Peyer's patch (tissue), 4 donors: ENCODE measurements around the gene MAP2K2. TPM values are rescaled to one million over a fixed set of nuclear protein-coding genes. Genes with fewer than 3 reads are reported as not detected.

Experiments used
- DNase-seq, 3 donors: peaks; one replicate each; pipeline ENCODE4 v3.0.0-alpha.2; 2017 to 2019
- H3K27ac ChIP-seq, 4 donors: fragments of 200-600 bp; sonication (generic); one replicate each; pipeline ENCODE4 v1.5.1; 2016 to 2019
- H3K27me3 ChIP-seq, 2 donors: fragments of 200-600 bp; sonication (generic); one replicate each; pipeline ENCODE4 v1.5.1; 2019
- H3K36me3 ChIP-seq, 3 donors: fragments of 200-600 bp; sonication (generic); one replicate each; pipeline ENCODE4 v1.5.1; 2016 to 2019
- H3K4me1 ChIP-seq, 4 donors: fragments of 200-600 bp; sonication (generic); one replicate each; pipeline ENCODE4 v1.5.1; 2016 to 2019
- H3K4me3 ChIP-seq, 4 donors: fragments of 200-600 bp; sonication (generic); 1 replicate in 3 of 4; 2 replicates in 1 of 4; pipeline ENCODE4 v1.5.1; 2016 to 2019; ENCODE audit warnings: mild to moderate bottlenecking in 1 of 4
- H3K9me3 ChIP-seq, 4 donors: fragments of 200-600 bp; sonication (generic); one replicate each; pipeline ENCODE4 v1.5.1; 2016 to 2019; ENCODE audit warnings: mild to moderate bottlenecking in 1 of 4
- POLR2A ChIP-seq, 2 donors: fragments of 450-650 bp; IDR thresholded peaks; one replicate each; pipeline ENCODE4 v1.5.1; 2017; ENCODE audit warnings: antibody characterized with exemption in 2 of 2, mild to moderate bottlenecking in 2 of 2, moderate library complexity in 2 of 2
- total RNA-seq, 4 donors: library from RNA; depleted of rRNA; stranded (reverse); fragments of >200 nt; gene quantifications; one replicate each; pipeline ENCODE4 v1.1.0, GENCODE V29; 2016
- TF ChIP-seq, protein P1 (sequence below), 6 experiments: fragments of 450-650 bp in 4 of 6; fragments of 200-600 bp in 2 of 6; sonication (generic) in 1 of 6; IDR thresholded peaks; one replicate each; pipeline ENCODE4 v1.5.1; 2017 to 2019; ENCODE audit warnings: antibody characterized with exemption in 6 of 6, mild to moderate bottlenecking in 3 of 6, moderate library complexity in 1 of 6

Gene MAP2K2
- total RNA-seq, 4 donors from 2014 or later = 168 to 283 (median 220) TPM

DNA sequence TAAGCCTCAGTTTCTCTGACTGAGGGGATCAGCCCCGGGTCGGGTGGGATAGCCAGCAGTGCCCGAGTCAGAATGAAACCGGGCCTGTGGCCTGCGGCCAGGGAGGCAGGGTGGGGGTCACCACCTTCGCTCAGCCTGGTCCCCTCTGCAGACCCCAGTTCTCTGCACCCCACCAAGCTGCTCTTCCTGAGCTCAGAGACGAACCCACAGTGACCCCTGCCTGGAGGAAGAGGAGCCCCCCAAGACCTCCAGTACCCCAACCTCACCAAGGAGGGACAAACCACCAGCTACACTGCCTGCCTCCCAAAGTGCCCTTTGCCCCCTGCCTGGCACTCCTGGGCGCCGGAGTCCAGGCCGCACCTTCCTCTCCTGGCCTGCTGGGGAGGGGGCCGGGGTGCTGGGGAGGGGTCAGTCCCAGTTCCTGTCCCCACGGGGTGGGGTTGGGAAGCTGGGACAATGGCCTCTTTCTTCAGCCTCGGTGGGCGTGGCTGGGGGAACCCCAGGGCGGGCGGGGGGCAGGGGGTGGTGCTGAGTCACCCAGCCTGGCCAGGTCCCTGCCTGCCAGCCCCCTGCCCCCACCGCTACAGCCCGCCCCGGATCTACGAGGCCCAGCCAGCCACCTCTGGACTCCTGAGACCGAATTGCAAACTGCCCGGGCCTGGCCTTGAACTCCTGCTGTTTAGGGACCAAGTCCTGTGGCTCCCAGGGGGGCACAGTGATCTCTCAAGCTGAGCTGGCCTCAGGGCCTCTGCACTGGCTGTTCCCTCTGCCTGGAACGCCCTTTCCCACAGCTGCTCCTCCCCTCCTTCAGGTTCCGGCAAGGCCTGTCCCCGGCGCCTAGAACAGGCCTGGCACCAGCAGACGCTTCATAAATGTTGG lies 71.6 kb downstream of the MAP2K2 start:
- TF ChIP-seq POLR2A (IDR thresholded peaks at IDR 0.05) = peak in 1 of 2 donors; percentile 55
- TF ChIP-seq, protein P1, sequence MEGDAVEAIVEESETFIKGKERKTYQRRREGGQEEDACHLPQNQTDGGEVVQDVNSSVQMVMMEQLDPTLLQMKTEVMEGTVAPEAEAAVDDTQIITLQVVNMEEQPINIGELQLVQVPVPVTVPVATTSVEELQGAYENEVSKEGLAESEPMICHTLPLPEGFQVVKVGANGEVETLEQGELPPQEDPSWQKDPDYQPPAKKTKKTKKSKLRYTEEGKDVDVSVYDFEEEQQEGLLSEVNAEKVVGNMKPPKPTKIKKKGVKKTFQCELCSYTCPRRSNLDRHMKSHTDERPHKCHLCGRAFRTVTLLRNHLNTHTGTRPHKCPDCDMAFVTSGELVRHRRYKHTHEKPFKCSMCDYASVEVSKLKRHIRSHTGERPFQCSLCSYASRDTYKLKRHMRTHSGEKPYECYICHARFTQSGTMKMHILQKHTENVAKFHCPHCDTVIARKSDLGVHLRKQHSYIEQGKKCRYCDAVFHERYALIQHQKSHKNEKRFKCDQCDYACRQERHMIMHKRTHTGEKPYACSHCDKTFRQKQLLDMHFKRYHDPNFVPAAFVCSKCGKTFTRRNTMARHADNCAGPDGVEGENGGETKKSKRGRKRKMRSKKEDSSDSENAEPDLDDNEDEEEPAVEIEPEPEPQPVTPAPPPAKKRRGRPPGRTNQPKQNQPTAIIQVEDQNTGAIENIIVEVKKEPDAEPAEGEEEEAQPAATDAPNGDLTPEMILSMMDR (IDR thresholded peaks at IDR 0.05) = no peak
- Histone ChIP-seq H3K27me3 (no peaks in the 10 kb centered on the region), H3K4me3 (peak overlapping the region in 3 of 4 donors; percentile 6 to 53 (median 33)), H3K9me3 (no peaks in the 10 kb centered on the region), H3K4me1 (peaks cover 8 to 69% (median 17%) of the 10 kb centered on the region in 4 donors), H3K27ac (peak overlapping the region; percentile 27 to 97 (median 92)), H3K36me3 (peaks cover 0 to 64% (median 0%) of the 10 kb centered on the region in 3 donors)
- peak in 2 of 3 donors; percentile 93 to 97 for DNase-seq

DNA sequence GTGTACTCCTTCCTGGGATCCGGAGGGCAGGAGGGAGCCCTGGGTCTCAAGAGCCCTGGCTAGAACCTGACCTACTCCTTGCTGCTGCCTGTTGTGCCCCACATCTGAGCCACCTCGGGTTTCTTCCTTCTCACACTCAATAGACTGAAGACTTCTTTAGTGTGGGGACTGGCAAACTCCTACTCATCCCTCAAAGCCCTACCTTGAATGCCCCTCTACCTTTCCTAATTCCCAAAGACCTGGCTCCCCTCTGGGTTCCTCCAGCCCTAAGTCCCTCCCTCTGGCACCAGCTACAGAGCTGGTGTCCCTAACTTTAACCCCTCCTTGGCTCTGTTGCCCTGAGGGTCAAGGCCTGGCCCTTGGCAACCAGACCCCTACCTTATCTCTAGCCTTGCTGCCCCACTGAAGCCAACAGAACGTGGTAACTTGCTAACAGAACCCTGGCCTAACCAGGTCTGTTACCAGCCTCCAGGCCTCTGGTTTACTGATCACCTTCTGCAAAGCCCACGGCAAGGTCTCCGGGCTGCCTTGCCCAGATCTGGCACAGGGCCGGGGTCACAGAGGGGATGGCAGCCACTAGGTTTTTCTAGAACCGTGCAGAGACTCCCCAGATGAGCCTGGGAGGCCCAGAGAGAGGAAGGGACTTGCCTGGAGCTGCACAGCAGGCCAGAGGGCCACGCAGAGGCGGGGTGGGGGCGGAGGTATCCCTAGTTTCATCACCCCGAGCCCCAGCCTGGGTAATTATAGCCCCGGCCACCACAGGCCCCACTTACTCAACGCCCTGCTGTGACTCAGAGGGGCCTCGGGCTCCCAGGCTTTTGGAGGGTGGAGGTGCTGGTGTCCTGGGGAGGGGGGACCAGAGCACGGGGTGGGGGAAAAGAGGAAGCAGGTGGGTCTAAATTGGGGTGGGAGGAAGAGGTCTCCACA lies 72.5 kb downstream of the MAP2K2 start:
- TF ChIP-seq, protein P1 (IDR thresholded peaks at IDR 0.05) = no peak
- TF ChIP-seq POLR2A (IDR thresholded peaks at IDR 0.05) = no peak
- no peaks in the 10 kb centered on the region for H3K9me3 ChIP-seq
- peaks cover 8 to 67% (median 17%) of the 10 kb centered on the region in 4 donors for H3K4me1 ChIP-seq
- H3K4me3 ChIP-seq = peak overlapping the region in 2 of 4 donors; percentile 33 to 53
- no peaks in the 10 kb centered on the region for H3K27me3 ChIP-seq
- peak overlapping the region; percentile 27 to 97 (median 92) for H3K27ac ChIP-seq
- DNase-seq = peak in 2 of 3 donors; percentile 72 to 79
- peaks cover 0 to 73% (median 0%) of the 10 kb centered on the region in 3 donors for H3K36me3 ChIP-seq

DNA sequence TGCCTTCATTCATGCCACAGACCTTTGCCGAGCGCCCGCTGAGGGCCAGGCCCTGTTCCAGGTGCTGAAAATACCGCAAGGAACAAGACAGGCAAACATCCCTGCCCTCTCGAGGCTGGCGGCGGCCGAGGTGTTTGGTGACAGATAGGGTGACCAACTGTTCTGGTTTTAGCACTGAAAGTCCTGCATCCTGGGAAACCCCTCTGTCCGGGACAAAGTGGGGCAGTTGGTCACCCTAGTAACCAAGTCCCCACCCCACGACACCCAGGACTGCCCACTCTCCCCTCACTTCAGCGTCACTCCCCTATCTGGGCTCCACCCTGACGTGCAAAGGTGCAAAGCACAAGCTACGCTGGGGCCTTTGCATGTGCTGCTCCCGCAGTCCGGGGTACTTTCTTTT lies 74.5 kb downstream of the MAP2K2 start:
- peak in 1 of 3 donors; percentile 72 for DNase-seq
- Histone ChIP-seq H3K36me3 (peaks cover 0 to 72% (median 0%) of the 10 kb centered on the region in 3 donors), H3K27me3 (no peaks in the 10 kb centered on the region), H3K27ac (peak overlapping the region in 3 of 4 donors; percentile 23 to 97 (median 94)), H3K4me1 (peaks cover 5 to 61% (median 17%) of the 10 kb centered on the region in 4 donors), H3K9me3 (no peaks in the 10 kb centered on the region), H3K4me3 (no peak overlapping the region)
- no peak for TF ChIP-seq POLR2A (IDR thresholded peaks at IDR 0.05)
- TF ChIP-seq, protein P1 (IDR thresholded peaks at IDR 0.05) = no peak

DNA sequence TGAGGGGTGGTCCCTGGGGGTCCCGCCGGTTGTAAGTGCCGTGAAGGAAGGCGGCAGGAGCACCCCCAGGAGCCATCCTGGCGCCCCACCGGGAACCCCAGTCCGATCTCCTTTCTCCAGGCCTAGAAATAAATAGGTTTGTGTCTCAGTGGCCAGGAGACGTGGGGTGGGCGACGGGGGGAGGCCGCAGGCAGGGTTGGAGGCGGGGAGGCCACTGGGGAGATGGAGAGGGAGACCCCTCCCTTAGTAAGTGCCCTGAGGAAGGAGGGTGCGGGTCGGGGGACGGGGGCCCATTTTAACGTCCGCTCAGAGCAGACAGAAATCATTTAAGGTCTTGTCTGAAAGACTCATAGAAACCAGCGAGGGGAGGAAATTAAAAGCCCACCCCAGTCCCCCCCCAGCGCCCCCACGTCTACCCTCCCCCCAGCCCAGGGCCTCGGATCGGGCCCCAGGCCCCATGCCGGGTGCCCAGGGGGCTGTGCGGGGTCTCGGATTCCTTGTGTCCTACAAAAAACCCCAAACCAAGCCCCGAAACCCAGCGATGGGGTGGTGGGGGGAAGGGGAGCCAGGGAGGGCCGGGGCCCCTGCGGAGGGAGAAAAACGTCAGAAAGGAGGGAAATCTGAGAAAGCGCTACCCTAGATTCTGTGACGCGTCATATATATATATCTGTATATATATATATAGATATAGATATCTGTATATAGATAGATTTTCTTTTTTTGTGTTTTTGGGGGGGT lies 76.8 kb downstream of the MAP2K2 start:
- Histone ChIP-seq H3K27ac (no peak overlapping the region), H3K36me3 (peaks cover 0 to 55% (median 0%) of the 10 kb centered on the region in 3 donors), H3K27me3 (no peaks in the 10 kb centered on the region), H3K4me3 (no peak overlapping the region), H3K9me3 (no peaks in the 10 kb centered on the region), H3K4me1 (peaks cover 0 to 58% (median 4%) of the 10 kb centered on the region in 4 donors)
- TF ChIP-seq, protein P1 (IDR thresholded peaks at IDR 0.05) = no peak
- no peak for TF ChIP-seq POLR2A (IDR thresholded peaks at IDR 0.05)
- DNase-seq = no peak

DNA sequence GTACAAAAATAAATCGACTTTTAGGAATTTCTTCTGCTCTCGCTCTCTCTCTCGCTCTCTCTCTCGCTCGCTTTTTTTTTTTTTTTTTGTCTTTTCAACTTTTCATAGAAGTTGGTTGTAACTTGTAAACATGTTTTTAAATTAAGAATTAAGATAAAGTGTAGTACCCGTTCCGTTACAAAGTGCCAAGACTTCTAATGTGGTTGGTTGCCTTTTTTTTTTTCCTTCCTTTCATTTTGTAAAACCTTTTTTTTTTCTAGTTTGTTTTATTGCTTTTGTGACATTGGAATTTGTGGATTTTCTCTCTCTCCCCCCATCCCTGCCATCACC lies 77.6 kb downstream of the MAP2K2 start:
- no peaks in the 10 kb centered on the region for H3K9me3 ChIP-seq
- H3K4me1 ChIP-seq = peaks cover 0 to 50% (median 3%) of the 10 kb centered on the region in 4 donors
- DNase-seq = no peak
- peaks cover 0 to 50% (median 0%) of the 10 kb centered on the region in 3 donors for H3K36me3 ChIP-seq
- no peaks in the 10 kb centered on the region for H3K27me3 ChIP-seq
- no peak overlapping the region for H3K27ac ChIP-seq
- TF ChIP-seq, protein P1 (IDR thresholded peaks at IDR 0.05) = no peak
- no peak for TF ChIP-seq POLR2A (IDR thresholded peaks at IDR 0.05)
- H3K4me3 ChIP-seq = no peak overlapping the region
